Cardiac atrium fibroblast (primary cell): ENCODE measurements around the gene CFAP300. TPM values are rescaled to one million over a fixed set of nuclear protein-coding genes. Genes with fewer than 3 reads are reported as not detected.

ENCODE experiments used
- total RNA-seq: library from RNA; depleted of rRNA; stranded (reverse); fragments of >200 nt; gene quantifications from 2 replicates; pipeline ENCODE4 v1.2.3, GENCODE V29; 2015

The CFAP300 gene
- 10.0 and 10.8 TPM in 2 replicates for total RNA-seq

DNA sequence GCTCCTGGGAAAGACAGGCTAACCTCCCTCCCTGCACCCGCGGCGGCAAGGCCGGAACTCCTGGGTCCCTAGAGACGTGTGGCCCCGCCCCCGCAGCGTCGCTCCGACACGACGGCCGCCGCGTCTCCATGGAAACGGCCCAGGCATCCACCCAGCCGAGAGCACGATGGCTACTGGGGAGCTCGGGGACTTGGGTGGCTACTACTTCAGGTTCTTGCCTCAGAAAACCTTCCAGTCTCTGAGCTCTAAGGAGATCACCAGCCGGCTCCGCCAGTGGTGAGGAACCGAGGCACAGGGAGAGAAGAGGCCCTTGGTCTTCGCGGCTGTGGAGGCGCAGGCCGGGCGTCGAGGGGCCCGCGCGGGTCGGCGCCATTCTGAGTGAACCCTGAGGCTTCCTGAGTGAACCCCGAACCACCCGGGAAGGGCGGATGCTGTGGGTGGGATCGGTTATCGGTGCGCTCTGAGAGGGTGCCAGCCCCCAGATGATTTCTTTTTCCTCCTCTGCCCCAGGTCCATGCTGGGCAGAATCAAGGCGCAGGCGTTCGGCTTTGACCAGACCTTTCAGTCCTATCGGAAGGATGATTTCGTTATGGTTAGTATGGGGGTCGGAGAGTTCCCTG lies at the start of gene CFAP300:
CFAP300 (plus strand) TSS at position 133 of the 620 bp plus-strand sequence; CDS start at position 167, 34 bp downstream.

DNA sequence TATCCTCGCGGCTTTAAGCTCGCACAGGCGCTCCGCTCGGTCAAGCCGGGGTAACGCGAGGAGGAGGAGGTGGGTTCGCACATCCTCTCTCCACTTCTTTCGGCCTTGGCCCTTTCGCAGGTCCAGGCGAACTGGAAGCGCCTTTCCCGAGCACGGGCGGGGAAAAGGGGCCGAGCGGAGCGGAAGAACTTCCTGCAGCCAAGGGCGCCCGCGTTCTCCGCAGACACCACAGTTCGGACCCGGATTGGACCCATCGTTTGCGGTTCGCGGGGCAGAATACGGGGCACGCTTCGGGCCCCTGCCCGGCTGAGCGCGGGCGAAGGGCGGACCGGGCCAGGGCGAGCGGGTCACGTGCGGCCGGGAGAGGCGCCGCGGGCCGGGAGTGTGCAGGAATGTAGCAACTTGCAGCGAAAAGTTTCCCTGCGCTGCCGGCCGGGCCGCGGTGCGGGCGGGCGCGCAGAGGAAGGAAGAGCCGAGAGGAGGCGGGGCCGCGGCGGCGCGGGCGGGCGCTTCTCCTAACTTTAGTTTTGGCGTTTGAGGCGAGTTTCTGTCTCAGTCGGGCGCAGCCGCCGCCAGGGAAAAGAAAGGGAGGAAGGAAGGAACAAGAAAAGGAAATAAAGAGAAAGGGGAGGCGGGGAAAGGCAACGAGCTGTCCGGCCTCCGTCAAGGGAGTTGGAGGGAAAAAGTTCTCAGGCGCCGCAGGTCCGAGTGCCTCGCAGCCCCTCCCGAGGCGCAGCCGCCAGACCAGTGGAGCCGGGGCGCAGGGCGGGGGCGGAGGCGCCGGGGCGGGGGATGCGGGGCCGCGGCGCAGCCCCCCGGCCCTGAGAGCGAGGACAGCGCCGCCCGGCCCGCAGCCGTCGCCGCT lies 62.9 kb downstream of the CFAP300 start, which contains the start of gene YAP1:
YAP1 (plus strand) TSS at position 552 of the 865 bp plus-strand sequence. CDS start 402 bp downstream, outside the sequence.

Other genes with a start within 250 kb of the CFAP300 start
- 0.49 and 1.6 TPM in 2 replicates for gene CEP126, start 132.4 kb upstream of the CFAP300 start, total RNA-seq
- not detected in 2 replicates for gene ANGPTL5, start 130.9 kb upstream of the CFAP300 start, total RNA-seq
- gene YAP1, start 63.0 kb downstream of the CFAP300 start, total RNA-seq: 87.2 and 96.6 TPM in 2 replicates